ENCODE results near the gene APOC3.

The APOC3 gene

DNA sequence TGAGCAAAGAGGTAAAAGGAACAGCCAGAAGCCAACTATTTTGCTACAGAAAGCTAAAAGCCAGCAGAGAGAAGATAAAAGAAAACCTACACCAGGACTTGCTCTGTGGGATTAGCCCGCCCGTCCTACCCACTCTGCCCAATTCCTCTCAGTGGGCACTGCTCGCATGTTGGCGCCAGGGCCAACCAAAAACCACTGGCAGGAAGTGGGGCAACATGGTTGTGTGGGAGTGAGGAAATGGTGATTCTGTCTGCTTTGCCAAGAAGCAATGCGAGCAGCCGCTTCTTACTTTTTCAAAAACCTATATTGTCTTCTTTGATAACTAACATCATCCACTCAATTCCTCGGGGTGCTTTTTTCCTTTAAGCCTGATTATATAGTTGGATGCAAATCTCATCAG lies 21.9 kb downstream of the APOC3 start:
- H3K4me3 ChIP-seq (ENCODE audit: low read depth, low read length) = no peak overlapping the region
- peaks cover 40% of the 10 kb centered on the region for H3K36me3 ChIP-seq
- TF ChIP-seq, protein P1, sequence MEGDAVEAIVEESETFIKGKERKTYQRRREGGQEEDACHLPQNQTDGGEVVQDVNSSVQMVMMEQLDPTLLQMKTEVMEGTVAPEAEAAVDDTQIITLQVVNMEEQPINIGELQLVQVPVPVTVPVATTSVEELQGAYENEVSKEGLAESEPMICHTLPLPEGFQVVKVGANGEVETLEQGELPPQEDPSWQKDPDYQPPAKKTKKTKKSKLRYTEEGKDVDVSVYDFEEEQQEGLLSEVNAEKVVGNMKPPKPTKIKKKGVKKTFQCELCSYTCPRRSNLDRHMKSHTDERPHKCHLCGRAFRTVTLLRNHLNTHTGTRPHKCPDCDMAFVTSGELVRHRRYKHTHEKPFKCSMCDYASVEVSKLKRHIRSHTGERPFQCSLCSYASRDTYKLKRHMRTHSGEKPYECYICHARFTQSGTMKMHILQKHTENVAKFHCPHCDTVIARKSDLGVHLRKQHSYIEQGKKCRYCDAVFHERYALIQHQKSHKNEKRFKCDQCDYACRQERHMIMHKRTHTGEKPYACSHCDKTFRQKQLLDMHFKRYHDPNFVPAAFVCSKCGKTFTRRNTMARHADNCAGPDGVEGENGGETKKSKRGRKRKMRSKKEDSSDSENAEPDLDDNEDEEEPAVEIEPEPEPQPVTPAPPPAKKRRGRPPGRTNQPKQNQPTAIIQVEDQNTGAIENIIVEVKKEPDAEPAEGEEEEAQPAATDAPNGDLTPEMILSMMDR (IDR thresholded peaks at IDR 0.05; ENCODE audit: low read depth, low read length) = no peak
- H3K9me3 ChIP-seq (ENCODE audit: severe bottlenecking) = no peaks in the 10 kb centered on the region
- no peak overlapping the region for H3K27ac ChIP-seq
- no peak for DNase-seq
- no peaks in the 10 kb centered on the region for H3K27me3 ChIP-seq (ENCODE audit: insufficient read depth, low read depth, severe bottlenecking)

DNA sequence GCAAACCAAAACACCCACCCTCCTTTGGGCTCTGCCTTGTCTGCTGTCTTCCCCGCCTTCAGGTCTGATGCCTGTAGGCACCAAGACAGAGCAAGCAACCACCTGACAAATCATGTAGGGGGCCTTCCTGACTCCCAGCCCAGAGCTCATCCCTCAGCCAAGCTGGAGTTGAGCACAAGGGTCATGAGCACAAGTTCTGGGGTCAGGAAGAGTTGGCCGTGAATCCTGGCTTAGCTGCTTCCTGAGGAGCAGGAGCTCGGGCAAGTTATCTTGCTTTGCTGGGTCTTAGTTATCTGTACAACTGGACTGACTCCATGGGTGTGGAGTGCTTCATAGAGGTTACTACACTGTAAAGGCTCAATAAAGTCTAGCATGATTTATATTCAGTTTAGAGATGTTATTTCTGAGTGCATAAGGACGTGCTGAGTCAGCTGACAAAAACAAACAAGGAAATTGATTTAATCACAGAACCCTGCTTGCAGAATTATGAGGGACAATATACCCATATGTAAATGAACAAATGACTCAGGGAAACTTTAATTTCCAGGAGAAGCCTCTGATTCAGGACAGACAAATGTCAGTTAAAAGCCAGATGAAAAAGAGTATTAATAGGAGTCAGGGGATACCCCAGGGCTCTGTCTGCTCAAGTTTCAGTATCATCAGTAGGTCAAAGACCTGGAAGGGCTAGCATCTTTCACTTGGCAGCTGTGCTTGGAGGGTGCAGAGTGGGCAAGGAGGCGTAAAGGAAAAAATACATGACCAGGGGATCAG lies 22.7 kb downstream of the APOC3 start:
- Histone ChIP-seq H3K36me3 (peaks cover 39% of the 10 kb centered on the region), H3K4me3 (ENCODE audit: low read depth, low read length) (no peak overlapping the region), H3K27ac (no peak overlapping the region), H3K9me3 (ENCODE audit: severe bottlenecking) (no peaks in the 10 kb centered on the region), H3K27me3 (ENCODE audit: insufficient read depth, low read depth, severe bottlenecking) (no peaks in the 10 kb centered on the region)
- DNase-seq = no peak
- TF ChIP-seq, protein P1 (IDR thresholded peaks at IDR 0.05; ENCODE audit: low read depth, low read length) = no peak

DNA sequence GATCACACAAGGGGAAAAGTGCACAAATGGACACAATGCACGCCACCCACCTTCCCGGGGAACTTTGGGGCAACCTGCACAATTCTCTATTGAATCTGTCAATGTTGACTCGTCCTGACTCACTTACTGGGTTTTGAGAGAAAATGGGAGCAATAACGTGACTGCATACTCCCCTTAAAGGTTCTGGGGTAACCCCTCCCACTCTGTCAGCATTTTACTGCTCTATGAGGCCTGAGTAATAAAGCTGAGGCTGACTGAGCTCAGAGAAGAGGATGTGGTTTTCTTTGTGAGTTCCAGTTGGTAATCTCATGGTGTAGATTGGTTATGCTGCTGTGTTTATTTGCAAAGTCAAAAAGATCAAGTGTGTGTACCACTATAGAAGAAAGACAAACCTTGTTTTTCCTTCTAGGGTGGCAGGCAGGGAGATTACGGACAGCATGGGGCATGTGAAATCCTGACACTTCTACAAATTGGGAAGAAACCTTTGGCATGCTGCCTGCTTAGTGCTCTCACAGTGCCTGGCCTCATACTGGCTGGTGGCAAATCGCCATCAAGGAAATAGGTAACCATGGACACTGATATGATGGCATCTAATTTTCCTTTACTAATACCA lies 23.9 kb downstream of the APOC3 start:
- Histone ChIP-seq H3K27ac (no peak overlapping the region), H3K9me3 (ENCODE audit: severe bottlenecking) (no peaks in the 10 kb centered on the region), H3K4me3 (ENCODE audit: low read depth, low read length) (no peak overlapping the region), H3K27me3 (ENCODE audit: insufficient read depth, low read depth, severe bottlenecking) (no peaks in the 10 kb centered on the region), H3K36me3 (peaks cover 36% of the 10 kb centered on the region)
- DNase-seq = no peak
- TF ChIP-seq, protein P1 (IDR thresholded peaks at IDR 0.05; ENCODE audit: low read depth, low read length) = no peak

DNA sequence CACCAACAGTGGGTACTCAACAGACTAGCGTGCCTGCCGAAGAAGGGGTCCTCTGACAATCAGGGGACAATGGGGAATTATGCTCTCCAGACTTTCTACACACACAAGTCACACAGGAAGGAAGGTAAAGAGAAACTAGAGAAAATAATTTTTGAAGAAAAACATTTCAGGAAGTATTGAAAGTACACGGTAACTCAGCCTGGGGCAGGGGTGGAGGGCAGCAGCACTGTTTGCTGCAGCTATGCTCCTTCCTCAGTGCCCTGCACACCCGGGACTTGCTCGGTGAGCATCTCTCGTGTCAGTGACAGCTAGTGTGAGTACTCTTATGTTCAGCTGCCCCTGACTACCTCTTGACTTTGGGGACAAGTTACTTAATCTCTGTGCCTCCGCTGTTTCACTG lies 25.7 kb downstream of the APOC3 start:
- H3K27ac ChIP-seq = no peak overlapping the region
- H3K9me3 ChIP-seq (ENCODE audit: severe bottlenecking) = no peaks in the 10 kb centered on the region
- H3K27me3 ChIP-seq (ENCODE audit: insufficient read depth, low read depth, severe bottlenecking) = no peaks in the 10 kb centered on the region
- peaks cover 37% of the 10 kb centered on the region for H3K36me3 ChIP-seq
- H3K4me3 ChIP-seq (ENCODE audit: low read depth, low read length) = no peak overlapping the region
- TF ChIP-seq, protein P1 (IDR thresholded peaks at IDR 0.05; ENCODE audit: low read depth, low read length) = no peak
- no peak for DNase-seq

DNA sequence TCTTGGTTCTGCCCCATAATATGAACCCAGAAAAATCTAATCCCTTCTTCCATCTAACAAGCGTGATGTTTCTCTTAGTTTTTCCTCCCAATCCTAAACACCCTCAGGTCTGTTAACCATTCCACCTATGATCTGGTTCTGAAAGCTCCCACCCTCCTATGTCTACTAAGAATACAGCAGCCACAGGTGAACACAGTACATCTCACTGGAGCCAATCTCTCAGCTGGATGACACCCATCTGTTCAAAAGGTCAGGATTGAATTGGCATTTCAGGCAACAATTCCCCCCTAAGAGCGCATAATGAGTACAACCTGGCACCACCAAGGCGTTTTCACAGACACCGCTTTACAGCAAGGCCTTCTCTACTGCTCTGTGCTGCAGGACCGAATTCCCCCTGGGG lies 26.7 kb downstream of the APOC3 start:
- Histone ChIP-seq H3K27me3 (ENCODE audit: insufficient read depth, low read depth, severe bottlenecking) (no peaks in the 10 kb centered on the region), H3K36me3 (peaks cover 47% of the 10 kb centered on the region), H3K27ac (no peak overlapping the region), H3K9me3 (ENCODE audit: severe bottlenecking) (no peaks in the 10 kb centered on the region), H3K4me3 (ENCODE audit: low read depth, low read length) (no peak overlapping the region)
- TF ChIP-seq, protein P1 (IDR thresholded peaks at IDR 0.05; ENCODE audit: low read depth, low read length) = no peak
- DNase-seq = no peak

Measured in WERI-Rb-1 (cell line).